HepG2 (cell line): ENCODE data around the gene U2AF1L4. TPM values are rescaled to one million over a fixed set of nuclear protein-coding genes. Genes with fewer than 3 reads are reported as not detected.

ENCODE experiments used
- ATF3 ChIP-seq: sonication (generic); formaldehyde crosslinking; IDR thresholded peaks from 2 replicates; pipeline ENCODE4 v1.4.0; 2020; ENCODE audit warnings: missing genetic modification reagents
- DRAP1 ChIP-seq: IDR thresholded peaks from 2 replicates; pipeline ENCODE4 v1.6.1; 2016; ENCODE audit warnings: missing genetic modification reagents, missing compliant biosample characterization
- FOXC1 ChIP-seq: sonication (generic); formaldehyde crosslinking; IDR thresholded peaks from 2 replicates; pipeline ENCODE4 v1.8.0; 2022; ENCODE audit warnings: mild to moderate bottlenecking, missing genetic modification reagents, borderline replicate concordance
- KDM4B ChIP-seq: sonication (generic); formaldehyde crosslinking; IDR thresholded peaks from 2 replicates; pipeline ENCODE4 v1.4.0; 2020; ENCODE audit warnings: missing genetic modification reagents
- KMT2A ChIP-seq: sonication (generic); formaldehyde crosslinking; IDR thresholded peaks from 2 replicates; pipeline ENCODE4 v1.4.0; 2020; ENCODE audit warnings: missing genetic modification reagents
- MAX ChIP-seq: IDR thresholded peaks from 2 replicates; pipeline ENCODE4 v1.6.1; 2012; ENCODE audit warnings: inconsistent platforms
- NFYC ChIP-seq: IDR thresholded peaks from 2 replicates; pipeline ENCODE4 v1.6.1; 2016; ENCODE audit warnings: missing genetic modification reagents, missing compliant biosample characterization
- POLR2A ChIP-seq, 2 experiments: IDR thresholded peaks; 2 replicates each; pipeline ENCODE4 v1.6.1; 2011; ENCODE audit warnings: low read depth in 2 of 2, low read length in 2 of 2, mild to moderate bottlenecking in 1 of 2, moderate library complexity in 1 of 2; ENCODE audit not compliant: insufficient read depth in 1 of 2
- RAD21 ChIP-seq: fragments of 450-650 bp; formaldehyde crosslinking; IDR thresholded peaks from 2 replicates; pipeline ENCODE4 v1.5.0; 2020; ENCODE audit warnings: mild to moderate bottlenecking
- RFXAP ChIP-seq: sonication (generic); formaldehyde crosslinking; IDR thresholded peaks from 2 replicates; pipeline ENCODE4 v1.4.0; 2020; ENCODE audit warnings: missing genetic modification reagents, borderline replicate concordance
- TAF1 ChIP-seq: sonication (generic); formaldehyde crosslinking; IDR thresholded peaks from 2 replicates; pipeline ENCODE4 v1.4.0; 2020; ENCODE audit warnings: missing genetic modification reagents
- TAF15 ChIP-seq: fragments of 200-400 bp; formaldehyde crosslinking; IDR thresholded peaks from one replicate; pipeline ENCODE4 v1.6.1; 2018; ENCODE audit warnings: mild to moderate bottlenecking, low read depth, low read length; ENCODE audit not compliant: poor library complexity, severe bottlenecking
- TEAD3 ChIP-seq: optimal IDR thresholded peaks from 2 replicates; pipeline ENCODE3; 2016; ENCODE audit warnings: borderline replicate concordance
- TFDP1 ChIP-seq: IDR thresholded peaks from 2 replicates; pipeline ENCODE4 v1.6.1; 2016; ENCODE audit warnings: missing compliant biosample characterization, missing genetic modification reagents, borderline replicate concordance
- YEATS4 ChIP-seq: sonication (generic); formaldehyde crosslinking; IDR thresholded peaks from 2 replicates; pipeline ENCODE4 v1.4.0; 2020; ENCODE audit warnings: missing genetic modification reagents, borderline replicate concordance
- ZNF317 ChIP-seq: sonication (generic); formaldehyde crosslinking; IDR thresholded peaks from 2 replicates; pipeline ENCODE4 v1.5.0; 2020; ENCODE audit warnings: mild to moderate bottlenecking, missing genetic modification reagents
- ZNF333 ChIP-seq: sonication (generic); formaldehyde crosslinking; IDR thresholded peaks from 2 replicates; pipeline ENCODE4 v1.4.0; 2020; ENCODE audit warnings: mild to moderate bottlenecking, missing genetic modification reagents, borderline replicate concordance
- ZNF687 ChIP-seq: sonication (generic); formaldehyde crosslinking; IDR thresholded peaks from 2 replicates; pipeline ENCODE4 v1.5.1; 2020; ENCODE audit warnings: mild to moderate bottlenecking, missing genetic modification reagents, moderate library complexity
- ZNF761 ChIP-seq: sonication (generic); formaldehyde crosslinking; conservative IDR thresholded peaks from 2 replicates; pipeline ENCODE4 v1.4.0; 2020; ENCODE audit warnings: mild to moderate bottlenecking, missing genetic modification reagents
- ZNF768 ChIP-seq: sonication (generic); formaldehyde crosslinking; IDR thresholded peaks from 2 replicates; pipeline ENCODE4 v1.4.0; 2020; ENCODE audit warnings: missing genetic modification reagents
- ZUFSP ChIP-seq: sonication (generic); formaldehyde crosslinking; IDR thresholded peaks from 2 replicates; pipeline ENCODE4 v1.9.0; 2021; ENCODE audit warnings: missing genetic modification reagents, mild to moderate bottlenecking, borderline replicate concordance
- polyA plus RNA-seq, 8 experiments: library from polyadenylated mRNA; depleted of rRNA in 3 of 8; stranded (reverse) in 7 of 8; unstranded in 1 of 8; fragments of >200 nt; fragmentation: Illumina TruSeq in 4 of 8; extraction: Trizol in 4 of 8; gene quantifications; 2 replicates each; pipeline versions ENCODE4 v1.2.1 to v1.2.3, GENCODE V29; 2011 to 2016; ENCODE audit warnings: low read depth in 4 of 8, missing spikeins in 1 of 8, mixed read lengths in 1 of 8; ENCODE audit not compliant: insufficient read depth in 1 of 8
- total RNA-seq, 5 experiments: library from RNA; depleted of rRNA; stranded (reverse); fragments of >200 nt; fragmentation: Illumina TruSeq; extraction: Trizol; gene quantifications; 2 replicates each; pipeline ENCODE4 v1.2.3, GENCODE V29; 2016; ENCODE audit warnings: low read depth in 1 of 5

Gene U2AF1L4
- total and polyA plus RNA-seq, 2 of the 13 experiments (the other 11 are each of a cell fraction or from before 2014, with no cell fraction given) = 7.9 to 15.4 TPM

GRCh38 chr19:35744430-35745327, 539 bp downstream of the U2AF1L4 start (continued):
- TF ChIP-seq MAX = peak; percentile 61
- TF ChIP-seq YEATS4 (CRISPR knock-in tag) = peak; percentile 34; the same call in 1 of the 2 replicates
- peak; percentile 63 for TF ChIP-seq NFYC
- TF ChIP-seq ZNF768 (CRISPR knock-in tag) = 0 out of 2 replicates have a peak, but pooled peaks have one; percentile 36
- TF ChIP-seq RAD21 = peak; percentile 40; the same call in 1 of the 2 replicates
- no peak for TF ChIP-seq KDM4B (CRISPR knock-in tag)
- 0 out of 2 replicates have a peak, but pooled peaks have one; percentile 22 for TF ChIP-seq ZNF333 (CRISPR knock-in tag)
- TF ChIP-seq ZNF317 = 0 out of 2 replicates have a peak, but pooled peaks have one; percentile 42
- peak; percentile 50 for TF ChIP-seq TAF15
- 0 out of 2 replicates have a peak, but pooled peaks have one; percentile 7 for TF ChIP-seq ATF3 (CRISPR knock-in tag)
- no peak for TF ChIP-seq TAF1 (CRISPR knock-in tag)
- TF ChIP-seq DRAP1 (CRISPR knock-in tag) = no peak
- no peak for TF ChIP-seq ZNF761 (CRISPR knock-in tag)
- peak; percentile 58; the same call in 1 of the 2 replicates for TF ChIP-seq RFXAP (CRISPR knock-in tag)
- TF ChIP-seq POLR2A (IDR thresholded peaks at IDR 0.05; ENCODE audit: insufficient read depth in 1 of 2, low read depth in 2 of 2, low read length in 2 of 2) = peak in 1 of 2 experiments; percentile 52; a peak in 1 of 4 replicates
- no peak for TF ChIP-seq KMT2A
- TF ChIP-seq ZNF687 (CRISPR knock-in tag) = peak; percentile 42
- TF ChIP-seq FOXC1 (CRISPR knock-in tag) = 0 out of 2 replicates have a peak, but pooled peaks have one; percentile 59
- TF ChIP-seq ZUFSP (CRISPR knock-in tag) = no peak
- no peak for TF ChIP-seq TEAD3 (CRISPR knock-in tag)
- peak; percentile 53; the same call in 1 of the 2 replicates for TF ChIP-seq TFDP1 (CRISPR knock-in tag)
